ENCODE data around the gene NTMT1. TPM values are rescaled to one million over a fixed set of nuclear protein-coding genes. Genes with fewer than 3 reads are reported as not detected.

The NTMT1 gene
- total and polyA plus RNA-seq, 8 donors: 1.7 to 68.4 (median 28.0) TPM

DNA sequence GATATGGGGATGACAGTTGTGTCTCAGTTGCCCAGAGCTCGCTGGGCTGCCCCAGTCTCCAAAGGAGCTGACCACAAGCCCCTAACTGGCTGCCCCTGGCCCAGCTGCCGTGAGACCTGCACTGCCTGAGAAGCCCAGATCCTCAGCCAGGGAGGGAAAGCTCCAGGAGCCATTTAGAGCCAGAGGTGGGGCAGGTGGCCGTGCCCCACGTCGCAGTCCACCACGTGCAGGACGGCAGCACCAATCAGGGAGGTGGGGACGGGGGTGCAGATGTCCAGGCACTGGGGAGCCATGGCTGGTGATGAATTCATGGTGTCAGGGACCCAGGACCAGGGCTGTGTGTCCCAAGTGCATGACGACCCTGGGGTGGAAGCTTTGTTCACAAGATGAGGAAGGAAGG is 52.9 kb downstream of the NTMT1 start:
- no peak overlapping the region for H3K4me3 ChIP-seq
- 39 to 71% (median 66%) methylated on average over 2 to 9 of the region's 9 CpGs for WGBS, 5 donors
- TF ChIP-seq POLR2A (IDR thresholded peaks at IDR 0.05) (no peak), POLR2AphosphoS5 (IDR thresholded peaks at IDR 0.05) (no peak), EP300 (IDR thresholded peaks at IDR 0.05) (no peak)
- TF ChIP-seq, protein P1, sequence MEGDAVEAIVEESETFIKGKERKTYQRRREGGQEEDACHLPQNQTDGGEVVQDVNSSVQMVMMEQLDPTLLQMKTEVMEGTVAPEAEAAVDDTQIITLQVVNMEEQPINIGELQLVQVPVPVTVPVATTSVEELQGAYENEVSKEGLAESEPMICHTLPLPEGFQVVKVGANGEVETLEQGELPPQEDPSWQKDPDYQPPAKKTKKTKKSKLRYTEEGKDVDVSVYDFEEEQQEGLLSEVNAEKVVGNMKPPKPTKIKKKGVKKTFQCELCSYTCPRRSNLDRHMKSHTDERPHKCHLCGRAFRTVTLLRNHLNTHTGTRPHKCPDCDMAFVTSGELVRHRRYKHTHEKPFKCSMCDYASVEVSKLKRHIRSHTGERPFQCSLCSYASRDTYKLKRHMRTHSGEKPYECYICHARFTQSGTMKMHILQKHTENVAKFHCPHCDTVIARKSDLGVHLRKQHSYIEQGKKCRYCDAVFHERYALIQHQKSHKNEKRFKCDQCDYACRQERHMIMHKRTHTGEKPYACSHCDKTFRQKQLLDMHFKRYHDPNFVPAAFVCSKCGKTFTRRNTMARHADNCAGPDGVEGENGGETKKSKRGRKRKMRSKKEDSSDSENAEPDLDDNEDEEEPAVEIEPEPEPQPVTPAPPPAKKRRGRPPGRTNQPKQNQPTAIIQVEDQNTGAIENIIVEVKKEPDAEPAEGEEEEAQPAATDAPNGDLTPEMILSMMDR (IDR thresholded peaks at IDR 0.05): no peak
- no peaks in the 10 kb centered on the region for H3K9me3 ChIP-seq
- H3K4me1 ChIP-seq: peaks cover 0 to 4% (median 0%) of the 10 kb centered on the region in 4 donors
- intact Hi-C loops (cut with DNase I; ENCODE audit: low total_unique reads): no loop called here
- no peaks in the 10 kb centered on the region for H3K36me3 ChIP-seq
- H3K27ac ChIP-seq: no peak overlapping the region
- H3K27me3 ChIP-seq: peaks cover 0 to 84% (median 0%) of the 10 kb centered on the region in 3 donors
- no peak for DNase-seq

GRCh38 chr9:129679537-129679936 is 53.6 kb downstream of the NTMT1 start:
- TF ChIP-seq EP300 (IDR thresholded peaks at IDR 0.05) (no peak), POLR2A (IDR thresholded peaks at IDR 0.05) (no peak), POLR2AphosphoS5 (IDR thresholded peaks at IDR 0.05) (no peak)
- TF ChIP-seq, protein P1 (IDR thresholded peaks at IDR 0.05): no peak
- H3K4me1 ChIP-seq: peaks cover 0 to 4% (median 0%) of the 10 kb centered on the region in 4 donors
- intact Hi-C loops (cut with DNase I; ENCODE audit: low total_unique reads): no loop called here
- 53 to 75% (median 69%) methylated on average over 8 to 9 of the region's 9 CpGs for WGBS, 5 donors
- no peaks in the 10 kb centered on the region for H3K36me3 ChIP-seq
- peaks cover 0 to 77% (median 0%) of the 10 kb centered on the region in 3 donors for H3K27me3 ChIP-seq
- H3K4me3 ChIP-seq: no peak overlapping the region
- no peaks in the 10 kb centered on the region for H3K9me3 ChIP-seq
- DNase-seq: no peak
- no peak overlapping the region for H3K27ac ChIP-seq

DNA sequence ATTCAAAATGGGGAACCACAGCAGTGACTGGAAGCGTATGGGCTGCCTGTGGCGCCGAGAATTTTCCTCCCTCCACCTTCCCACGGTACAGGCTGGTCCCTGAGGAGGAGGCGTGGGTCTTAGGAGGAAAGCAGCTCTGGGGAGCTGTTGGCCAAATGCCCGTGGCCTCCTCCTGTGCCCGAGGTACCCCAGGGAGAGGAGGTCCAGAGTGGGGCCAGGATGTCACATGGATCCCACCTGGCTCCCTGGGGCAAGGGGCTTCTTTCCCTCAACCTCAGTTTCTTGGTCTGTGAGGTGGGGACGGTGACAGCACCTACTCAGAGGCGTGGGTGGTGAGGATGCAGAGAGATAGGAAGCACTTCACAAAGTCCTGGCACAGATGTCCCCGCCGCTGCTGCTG is 56.0 kb downstream of the NTMT1 start:
- no peak overlapping the region for H3K4me3 ChIP-seq
- intact Hi-C loops (cut with DNase I; ENCODE audit: low total_unique reads): no loop called here
- WGBS, 5 donors: 67 to 80% (median 71%) methylated on average over 9 to 11 of the region's 11 CpGs
- no peaks in the 10 kb centered on the region for H3K4me1 ChIP-seq
- no peaks in the 10 kb centered on the region for H3K36me3 ChIP-seq
- H3K9me3 ChIP-seq: no peaks in the 10 kb centered on the region
- H3K27ac ChIP-seq: no peak overlapping the region
- no peak for DNase-seq
- peaks cover 0 to 53% (median 0%) of the 10 kb centered on the region in 3 donors for H3K27me3 ChIP-seq
- TF ChIP-seq EP300 (IDR thresholded peaks at IDR 0.05): no peak
- TF ChIP-seq, protein P1 (IDR thresholded peaks at IDR 0.05): no peak
- no peak for TF ChIP-seq POLR2AphosphoS5 (IDR thresholded peaks at IDR 0.05)
- TF ChIP-seq POLR2A (IDR thresholded peaks at IDR 0.05): no peak

DNA sequence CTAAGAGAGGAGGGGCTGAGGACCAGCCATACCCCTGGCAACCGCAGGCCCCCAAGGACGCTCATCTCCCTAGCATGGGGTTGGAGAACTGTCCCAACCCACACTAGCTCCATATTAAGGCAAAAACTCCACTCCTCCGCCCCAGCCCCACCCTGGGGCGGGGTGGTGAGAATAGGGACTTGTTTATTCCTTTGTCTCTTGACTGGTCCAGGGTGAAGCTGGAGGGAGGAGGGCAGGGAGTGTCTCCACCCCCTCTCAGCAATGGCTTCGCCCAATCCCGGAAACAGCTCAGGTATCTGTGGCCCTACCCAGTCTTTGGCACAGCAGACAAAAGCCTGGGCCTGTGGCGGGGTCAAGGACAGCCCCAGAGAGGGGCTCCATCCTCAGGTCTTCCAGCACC is 56.4 kb downstream of the NTMT1 start:
- Histone ChIP-seq H3K4me3 (no peak overlapping the region), H3K27me3 (peaks cover 0 to 48% (median 0%) of the 10 kb centered on the region in 3 donors), H3K9me3 (no peaks in the 10 kb centered on the region), H3K4me1 (no peaks in the 10 kb centered on the region), H3K27ac (no peak overlapping the region), H3K36me3 (no peaks in the 10 kb centered on the region)
- WGBS, 5 donors: 51 to 75% (median 62%) methylated on average over 3 to 7 of the region's 7 CpGs
- intact Hi-C loops (cut with DNase I; ENCODE audit: low total_unique reads): no loop called here
- no peak for DNase-seq
- no peak for TF ChIP-seq POLR2AphosphoS5 (IDR thresholded peaks at IDR 0.05)
- TF ChIP-seq, protein P1 (IDR thresholded peaks at IDR 0.05): no peak
- TF ChIP-seq POLR2A (IDR thresholded peaks at IDR 0.05): no peak
- TF ChIP-seq EP300 (IDR thresholded peaks at IDR 0.05): no peak
